ENCODE results near the gene THRA.

- TF ChIP-seq CTCF (IDR thresholded peaks at IDR 0.05) = no peak
- no peak for TF ChIP-seq POLR2A (IDR thresholded peaks at IDR 0.05)
These were observed 35.2 kb upstream of the THRA start for GRCh38 chr17:40027614-40028012.

All from suprapubic skin (tissue), 3 donors.